Neural cell (in vitro differentiated cells): ENCODE data around the gene ST3GAL5. TPM values are rescaled to one million over a fixed set of nuclear protein-coding genes. Genes with fewer than 3 reads are reported as not detected.

Experiments used
- H2AFZ ChIP-seq: fragments of 200-600, 300-800 bp; sonication (generic), shearing (Covaris generic); 2 replicates; pipeline ENCODE4 v1.6.0; 2014; ENCODE audit warnings: low read depth, mild to moderate bottlenecking, antibody characterized with exemption, low read length, moderate library complexity
- H3F3A ChIP-seq: fragments of 200-600 bp; shearing (Covaris generic); 2 replicates; pipeline ENCODE4 v1.6.1; 2016; ENCODE audit warnings: mild to moderate bottlenecking, moderate library complexity, mixed read lengths, antibody characterized with exemption, low read length; ENCODE audit not compliant: insufficient read depth, poor library complexity, severe bottlenecking
- H3K27ac ChIP-seq: fragments of 200-600, 300-800 bp; sonication (generic), shearing (Covaris generic); 2 replicates; pipeline ENCODE4 v1.5.1; 2014; ENCODE audit warnings: mild to moderate bottlenecking, low read length, moderate library complexity
- H3K27me3 ChIP-seq: fragments of 300-800, 200-600 bp; sonication (generic), shearing (Covaris generic); 2 replicates; pipeline ENCODE4 v1.6.0; 2014; ENCODE audit warnings: mild to moderate bottlenecking, low read depth, low read length, moderate library complexity; ENCODE audit not compliant: insufficient read depth
- H3K36me3 ChIP-seq: fragments of 300-800, 200-600 bp; sonication (generic), shearing (Covaris generic); 2 replicates; pipeline ENCODE4 v1.5.1; 2014; ENCODE audit warnings: mild to moderate bottlenecking, antibody characterized with exemption, low read length, moderate library complexity; ENCODE audit not compliant: insufficient read depth
- H3K4me2 ChIP-seq: fragments of 300-800, 200-600 bp; sonication (generic), shearing (Covaris generic); 2 replicates; pipeline ENCODE4 v1.6.0; 2014; ENCODE audit warnings: mild to moderate bottlenecking, low read length
- H3K4me3 ChIP-seq: fragments of 300-800, 200-600 bp; sonication (generic), shearing (Covaris generic); 2 replicates; pipeline ENCODE4 v1.5.1; 2014; ENCODE audit warnings: mild to moderate bottlenecking, low read length, moderate library complexity
- H3K79me2 ChIP-seq: fragments of 200-600 bp; shearing (Covaris generic); replicated peaks from 2 replicates; pipeline ENCODE4 v1.6.0; 2014; ENCODE audit warnings: mild to moderate bottlenecking, low read length, moderate library complexity; ENCODE audit not compliant: insufficient read depth
- H3K9ac ChIP-seq: fragments of 300-800, 200-600 bp; sonication (generic), shearing (Covaris generic); 2 replicates; pipeline ENCODE4 v1.6.1; 2016; ENCODE audit warnings: mild to moderate bottlenecking, low read length, mixed read lengths
- H3K9me2 ChIP-seq: fragments of 200-600 bp; shearing (Covaris generic); 2 replicates; pipeline ENCODE4 v1.6.1; 2016; ENCODE audit warnings: mild to moderate bottlenecking, low read length, mixed read lengths; ENCODE audit not compliant: insufficient read depth
- H3K9me3 ChIP-seq: fragments of 200-600, 300-800 bp; sonication (generic), shearing (Covaris generic); 2 replicates; pipeline ENCODE4 v1.6.1; 2016; ENCODE audit warnings: mild to moderate bottlenecking, mixed run types, low read length, moderate library complexity, mixed read lengths
- H4K20me1 ChIP-seq: fragments of 200-600 bp; shearing (Covaris generic); 2 replicates; pipeline ENCODE4 v1.6.1; 2016; ENCODE audit warnings: mild to moderate bottlenecking, mixed run types; ENCODE audit not compliant: insufficient read depth
- EP300 ChIP-seq: fragments of 450-650 bp; conservative IDR thresholded peaks from 2 replicates; pipeline ENCODE4 v1.6.1; 2014; ENCODE audit warnings: antibody characterized with exemption, mild to moderate bottlenecking, moderate library complexity; ENCODE audit not compliant: poor library complexity, severe bottlenecking
- EZH2 ChIP-seq: fragments of 200-600, 300-800 bp; shearing (Covaris generic), sonication (generic); IDR thresholded peaks from 2 replicates; pipeline ENCODE4 v1.6.1; 2014; ENCODE audit warnings: antibody characterized with exemption, low read length, borderline replicate concordance, mild to moderate bottlenecking; ENCODE audit not compliant: insufficient read depth, poor library complexity, severe bottlenecking
- MXI1 ChIP-seq: fragments of 450-650 bp; conservative IDR thresholded peaks from 2 replicates; pipeline ENCODE4 v1.6.1; 2014; ENCODE audit warnings: antibody characterized with exemption, mild to moderate bottlenecking; ENCODE audit not compliant: poor library complexity, severe bottlenecking
- POLR2AphosphoS5 ChIP-seq: IDR thresholded peaks from 2 replicates; pipeline ENCODE4 v1.6.1; 2012
- RAD21 ChIP-seq: fragments of 450-650 bp; conservative IDR thresholded peaks from 2 replicates; pipeline ENCODE4 v1.6.1; 2014; ENCODE audit warnings: antibody characterized with exemption, mild to moderate bottlenecking, moderate library complexity
- SMC3 ChIP-seq: fragments of 450-650 bp; conservative IDR thresholded peaks from 2 replicates; pipeline ENCODE4 v1.6.1; 2014; ENCODE audit warnings: antibody characterized with exemption, mild to moderate bottlenecking, moderate library complexity; ENCODE audit not compliant: poor library complexity
- TAF1 ChIP-seq: IDR thresholded peaks from 2 replicates; pipeline ENCODE4 v1.6.1; 2012; ENCODE audit warnings: low read depth
- polyA plus RNA-seq: library from polyadenylated mRNA; depleted of rRNA; stranded (reverse); fragments of >200 nt; gene quantifications from 2 replicates; pipeline ENCODE4 v1.2.3, GENCODE V29; 2014
- TF ChIP-seq, protein P1 (sequence below): IDR thresholded peaks from 2 replicates; pipeline ENCODE4 v1.6.1; 2012; ENCODE audit warnings: borderline replicate concordance
- TF ChIP-seq, protein P2 (sequence below): fragments of 450-650 bp; IDR thresholded peaks from 2 replicates; pipeline ENCODE4 v1.5.1; 2014; ENCODE audit warnings: antibody characterized with exemption, mild to moderate bottlenecking, moderate library complexity; ENCODE audit not compliant: poor library complexity, severe bottlenecking

Gene ST3GAL5
- polyA plus RNA-seq, 1 donor from 2014 or later: 55.6 TPM

DNA sequence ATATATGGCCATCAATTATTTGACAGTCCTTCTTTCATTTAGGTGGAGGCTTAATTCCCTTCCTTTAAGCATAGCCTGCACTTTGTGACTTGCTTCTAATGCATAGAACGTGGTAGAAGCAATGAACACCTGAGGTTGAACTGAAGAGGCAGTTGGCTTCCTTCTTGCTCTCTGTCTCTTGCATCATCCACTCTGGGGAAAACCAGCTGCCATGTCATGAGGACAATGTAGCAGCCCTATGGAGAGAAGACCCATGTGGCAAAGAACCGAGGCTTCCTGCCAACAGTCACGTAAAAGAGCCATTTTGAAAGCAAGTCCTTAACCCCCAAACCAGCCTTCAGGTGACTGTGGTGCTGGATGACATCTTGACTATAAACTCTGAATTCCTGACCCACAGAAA lies 88.2 kb downstream of the ST3GAL5 start:
- H3K27ac ChIP-seq: no peak overlapping the region
- H3K9me3 ChIP-seq: no peaks in the 10 kb centered on the region
- no peaks in the 10 kb centered on the region for H3K9me2 ChIP-seq
- no peak overlapping the region for H3K9ac ChIP-seq
- H3K4me2 ChIP-seq: no peak overlapping the region
- H3K36me3 ChIP-seq: no peaks in the 10 kb centered on the region
- H3K79me2 ChIP-seq: no peaks in the 10 kb centered on the region
- no peak overlapping the region for H3K4me3 ChIP-seq
- TF ChIP-seq TAF1 (no peak), EP300 (no peak), EZH2 (no peak), MXI1 (no peak)
- no peaks in the 10 kb centered on the region for H3F3A ChIP-seq
- no peak overlapping the region for H2AFZ ChIP-seq
- H4K20me1 ChIP-seq: no peaks in the 10 kb centered on the region
- no peaks in the 10 kb centered on the region for H3K27me3 ChIP-seq

DNA sequence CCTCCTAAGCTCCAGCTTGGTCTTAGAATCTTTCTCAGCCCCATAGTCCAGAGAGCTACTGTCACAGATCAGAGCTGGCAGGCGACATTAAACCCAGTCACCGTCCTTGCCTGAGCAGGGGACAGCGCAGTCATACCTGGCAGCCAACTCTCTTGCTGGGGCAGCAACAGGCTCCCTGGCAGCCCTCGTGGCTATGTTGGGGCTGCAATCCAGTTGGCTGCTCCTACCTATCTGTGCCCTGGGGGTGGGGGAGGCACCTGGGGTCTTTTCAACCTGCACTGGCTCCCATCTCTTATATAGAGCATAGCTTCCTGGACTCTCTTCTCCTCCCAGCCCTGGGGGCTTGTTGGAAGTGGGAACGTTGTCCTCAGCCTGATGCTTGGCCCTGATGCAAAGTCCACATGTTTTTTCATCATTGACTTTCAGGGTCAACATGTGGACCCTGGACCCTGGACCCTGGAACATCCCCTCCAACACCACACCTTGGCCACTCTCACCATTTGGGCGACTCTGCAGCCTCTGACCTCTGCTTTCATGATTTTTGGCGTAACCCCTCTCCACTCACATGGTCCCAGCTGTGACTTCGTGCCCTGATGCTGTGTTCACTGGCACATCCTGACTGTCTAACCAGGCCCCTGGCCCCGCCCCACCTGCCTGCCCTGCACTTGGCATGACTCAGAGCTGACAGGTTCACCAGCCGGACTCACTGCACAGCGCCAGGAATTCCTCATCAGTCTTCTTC lies 89.4 kb downstream of the ST3GAL5 start:
- Histone ChIP-seq H3K27ac (no peak overlapping the region), H3K79me2 (no peaks in the 10 kb centered on the region), H3K9me3 (no peaks in the 10 kb centered on the region), H3F3A (no peaks in the 10 kb centered on the region), H3K9me2 (no peaks in the 10 kb centered on the region), H3K4me2 (no peak overlapping the region), H4K20me1 (no peaks in the 10 kb centered on the region), H3K27me3 (no peaks in the 10 kb centered on the region), H3K36me3 (no peaks in the 10 kb centered on the region), H3K9ac (no peak overlapping the region), H3K4me3 (no peak overlapping the region), H2AFZ (no peak overlapping the region)
- TF ChIP-seq TAF1: no peak
- TF ChIP-seq, protein P1, sequence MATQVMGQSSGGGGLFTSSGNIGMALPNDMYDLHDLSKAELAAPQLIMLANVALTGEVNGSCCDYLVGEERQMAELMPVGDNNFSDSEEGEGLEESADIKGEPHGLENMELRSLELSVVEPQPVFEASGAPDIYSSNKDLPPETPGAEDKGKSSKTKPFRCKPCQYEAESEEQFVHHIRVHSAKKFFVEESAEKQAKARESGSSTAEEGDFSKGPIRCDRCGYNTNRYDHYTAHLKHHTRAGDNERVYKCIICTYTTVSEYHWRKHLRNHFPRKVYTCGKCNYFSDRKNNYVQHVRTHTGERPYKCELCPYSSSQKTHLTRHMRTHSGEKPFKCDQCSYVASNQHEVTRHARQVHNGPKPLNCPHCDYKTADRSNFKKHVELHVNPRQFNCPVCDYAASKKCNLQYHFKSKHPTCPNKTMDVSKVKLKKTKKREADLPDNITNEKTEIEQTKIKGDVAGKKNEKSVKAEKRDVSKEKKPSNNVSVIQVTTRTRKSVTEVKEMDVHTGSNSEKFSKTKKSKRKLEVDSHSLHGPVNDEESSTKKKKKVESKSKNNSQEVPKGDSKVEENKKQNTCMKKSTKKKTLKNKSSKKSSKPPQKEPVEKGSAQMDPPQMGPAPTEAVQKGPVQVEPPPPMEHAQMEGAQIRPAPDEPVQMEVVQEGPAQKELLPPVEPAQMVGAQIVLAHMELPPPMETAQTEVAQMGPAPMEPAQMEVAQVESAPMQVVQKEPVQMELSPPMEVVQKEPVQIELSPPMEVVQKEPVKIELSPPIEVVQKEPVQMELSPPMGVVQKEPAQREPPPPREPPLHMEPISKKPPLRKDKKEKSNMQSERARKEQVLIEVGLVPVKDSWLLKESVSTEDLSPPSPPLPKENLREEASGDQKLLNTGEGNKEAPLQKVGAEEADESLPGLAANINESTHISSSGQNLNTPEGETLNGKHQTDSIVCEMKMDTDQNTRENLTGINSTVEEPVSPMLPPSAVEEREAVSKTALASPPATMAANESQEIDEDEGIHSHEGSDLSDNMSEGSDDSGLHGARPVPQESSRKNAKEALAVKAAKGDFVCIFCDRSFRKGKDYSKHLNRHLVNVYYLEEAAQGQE: no peak
- TF ChIP-seq, protein P2, sequence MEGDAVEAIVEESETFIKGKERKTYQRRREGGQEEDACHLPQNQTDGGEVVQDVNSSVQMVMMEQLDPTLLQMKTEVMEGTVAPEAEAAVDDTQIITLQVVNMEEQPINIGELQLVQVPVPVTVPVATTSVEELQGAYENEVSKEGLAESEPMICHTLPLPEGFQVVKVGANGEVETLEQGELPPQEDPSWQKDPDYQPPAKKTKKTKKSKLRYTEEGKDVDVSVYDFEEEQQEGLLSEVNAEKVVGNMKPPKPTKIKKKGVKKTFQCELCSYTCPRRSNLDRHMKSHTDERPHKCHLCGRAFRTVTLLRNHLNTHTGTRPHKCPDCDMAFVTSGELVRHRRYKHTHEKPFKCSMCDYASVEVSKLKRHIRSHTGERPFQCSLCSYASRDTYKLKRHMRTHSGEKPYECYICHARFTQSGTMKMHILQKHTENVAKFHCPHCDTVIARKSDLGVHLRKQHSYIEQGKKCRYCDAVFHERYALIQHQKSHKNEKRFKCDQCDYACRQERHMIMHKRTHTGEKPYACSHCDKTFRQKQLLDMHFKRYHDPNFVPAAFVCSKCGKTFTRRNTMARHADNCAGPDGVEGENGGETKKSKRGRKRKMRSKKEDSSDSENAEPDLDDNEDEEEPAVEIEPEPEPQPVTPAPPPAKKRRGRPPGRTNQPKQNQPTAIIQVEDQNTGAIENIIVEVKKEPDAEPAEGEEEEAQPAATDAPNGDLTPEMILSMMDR: no peak
- TF ChIP-seq RAD21: no peak
- no peak for TF ChIP-seq EP300
- TF ChIP-seq EZH2: no peak
- TF ChIP-seq POLR2AphosphoS5: no peak
- TF ChIP-seq MXI1: no peak
- TF ChIP-seq SMC3: no peak
